Subcutaneous adipose tissue (tissue), 4 donors: Measurements from ENCODE around the gene PLXNA4. TPM values are rescaled to one million over a fixed set of nuclear protein-coding genes. Genes with fewer than 3 reads are reported as not detected.

Experiments used
- CTCF ChIP-seq: fragments of 450-650 bp; IDR thresholded peaks from one replicate; pipeline ENCODE4 v1.5.1; 2016; ENCODE audit warnings: low read depth, mild to moderate bottlenecking, control low read depth, antibody characterized with exemption, moderate library complexity
- total RNA-seq, 4 donors: library from RNA; depleted of rRNA; stranded (reverse); fragments of >200 nt; gene quantifications; one replicate each; pipeline ENCODE4 v1.1.0, GENCODE V29; 2016

The PLXNA4 gene
- 100 to 1,000 TPM in 1 of 4 donors, 10 to 100 TPM in 3; 30.2 to 112 (median 54.6) TPM for total RNA-seq

- TF ChIP-seq CTCF = no peak
Observed at GRCh38 chr7:132575982-132576720, at the start of gene PLXNA4. PLXNA4 (minus strand) TSS chr7:132576470; CDS start chr7:132508693, 67,777 bp downstream.

GRCh38 chr7:132625651-132626050 is 49.4 kb upstream of the PLXNA4 start:
- TF ChIP-seq CTCF = no peak

- no peak for TF ChIP-seq CTCF
Observed at GRCh38 chr7:132622081-132622480, 45.8 kb upstream of the PLXNA4 start.

GRCh38 chr7:132619967-132620366 is 43.7 kb upstream of the PLXNA4 start:
- TF ChIP-seq CTCF = no peak

- TF ChIP-seq CTCF = no peak
Observed at GRCh38 chr7:132618956-132619305, 42.7 kb upstream of the PLXNA4 start.

- TF ChIP-seq CTCF = no peak
Observed at GRCh38 chr7:132618271-132618955, 42.1 kb upstream of the PLXNA4 start.

- no peak for TF ChIP-seq CTCF
Observed at GRCh38 chr7:132614428-132615318, 38.4 kb upstream of the PLXNA4 start.
